GM18526 (cell line): ENCODE results near the gene PIK3CB.

Source experiments
- POLR2A ChIP-seq: IDR thresholded peaks from 3 replicates; pipeline ENCODE4 v1.6.1; 2011; ENCODE audit not compliant: insufficient read length; ENCODE audit errors: extremely low read depth

The PIK3CB gene

DNA sequence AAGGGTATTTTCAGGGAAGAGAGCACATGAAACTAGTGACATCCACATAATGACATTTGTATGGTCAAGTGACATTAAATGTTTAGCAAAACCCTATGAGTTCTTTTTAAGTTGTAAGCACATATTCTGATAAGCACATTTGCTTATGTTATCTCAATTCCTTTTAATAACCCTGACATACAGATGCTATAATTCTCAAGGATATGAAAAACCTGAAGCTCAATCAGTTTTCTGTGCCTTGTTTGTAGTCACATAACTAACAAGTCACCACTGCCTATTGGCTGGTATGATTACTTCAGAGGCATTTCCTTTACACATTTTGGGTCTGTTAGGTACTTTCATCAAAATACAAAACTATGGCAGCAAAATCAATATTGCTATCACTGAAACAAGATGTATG lies 152.1 kb downstream of the PIK3CB start:
- TF ChIP-seq POLR2A, result no peak

DNA sequence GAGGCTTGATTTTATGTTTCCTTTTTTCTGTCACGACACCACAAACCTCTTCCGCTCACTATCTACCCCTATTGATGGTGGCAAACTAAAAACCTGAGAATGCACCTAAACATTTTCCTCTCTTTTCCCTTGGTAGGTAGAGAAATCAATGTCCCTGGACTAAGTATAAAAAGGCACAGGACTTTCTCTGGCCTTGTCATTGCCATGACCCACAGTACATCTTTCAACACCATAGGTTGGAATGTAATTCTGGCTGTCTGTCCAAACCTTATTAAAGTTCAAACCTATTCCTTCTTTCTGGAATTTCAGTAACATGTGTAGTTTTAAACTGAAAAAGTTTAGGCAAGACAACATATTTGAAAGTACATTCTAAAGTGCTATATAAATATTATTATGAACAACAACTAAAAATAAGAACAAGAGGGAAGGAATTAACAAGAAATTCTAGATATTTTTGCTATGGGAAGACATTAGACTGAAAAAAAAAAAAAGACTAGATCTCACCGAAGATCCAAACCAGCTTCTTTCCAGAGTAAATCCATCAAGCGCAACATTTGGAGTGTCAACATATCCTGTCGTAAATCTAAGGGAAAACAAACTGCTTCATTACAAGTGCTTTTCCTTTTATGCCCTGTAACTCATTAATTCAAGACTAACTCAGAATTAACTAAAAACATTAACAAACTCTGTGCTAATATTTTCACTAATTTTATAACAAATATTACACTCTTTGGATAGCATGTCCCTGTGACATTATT lies 153.1 kb downstream of the PIK3CB start:
- no peak for TF ChIP-seq POLR2A

DNA sequence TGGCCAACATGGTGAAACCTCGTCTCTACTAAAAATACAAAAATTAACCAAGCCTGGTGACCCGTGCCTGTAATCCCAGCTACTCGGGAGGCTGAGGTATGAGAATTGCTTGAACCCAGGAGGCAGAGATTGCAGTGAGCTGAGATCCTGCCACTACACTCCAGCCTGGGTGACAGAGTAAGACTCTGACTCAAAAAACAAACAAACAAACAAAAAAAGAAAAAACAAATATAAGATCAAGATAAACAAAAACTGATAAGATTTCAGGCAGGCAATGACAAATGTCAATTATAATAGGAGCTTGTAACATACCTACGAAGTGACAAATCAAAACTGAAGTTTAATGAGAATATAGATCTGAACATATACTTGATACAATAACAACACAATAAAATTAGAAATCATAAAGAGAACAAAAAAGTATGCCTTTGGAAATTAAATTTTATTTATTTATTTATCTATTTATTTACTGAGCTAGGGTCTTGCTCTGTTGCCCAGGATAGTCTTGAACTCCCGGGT lies 155.8 kb downstream of the PIK3CB start:
- TF ChIP-seq POLR2A, result no peak

DNA sequence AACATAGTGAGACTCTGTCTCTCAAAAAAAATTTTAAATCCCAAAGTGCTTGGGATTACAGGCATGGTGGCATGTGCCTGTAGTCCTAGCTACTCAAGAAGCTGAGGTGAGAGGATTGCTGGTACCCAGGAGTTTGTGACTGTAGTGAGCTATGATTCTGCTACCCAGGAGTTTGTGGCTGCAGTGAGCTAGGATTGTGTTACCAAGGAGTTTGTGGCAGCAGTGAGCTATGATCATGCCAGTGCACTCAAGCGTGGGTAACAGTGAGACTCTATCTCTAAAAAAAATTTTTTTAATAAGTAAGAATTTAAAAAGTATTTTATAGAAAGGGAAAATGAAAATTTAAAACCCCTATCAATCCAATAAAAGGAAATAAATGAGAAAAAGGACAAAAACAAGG lies 156.6 kb downstream of the PIK3CB start:
- TF ChIP-seq POLR2A, result no peak

DNA sequence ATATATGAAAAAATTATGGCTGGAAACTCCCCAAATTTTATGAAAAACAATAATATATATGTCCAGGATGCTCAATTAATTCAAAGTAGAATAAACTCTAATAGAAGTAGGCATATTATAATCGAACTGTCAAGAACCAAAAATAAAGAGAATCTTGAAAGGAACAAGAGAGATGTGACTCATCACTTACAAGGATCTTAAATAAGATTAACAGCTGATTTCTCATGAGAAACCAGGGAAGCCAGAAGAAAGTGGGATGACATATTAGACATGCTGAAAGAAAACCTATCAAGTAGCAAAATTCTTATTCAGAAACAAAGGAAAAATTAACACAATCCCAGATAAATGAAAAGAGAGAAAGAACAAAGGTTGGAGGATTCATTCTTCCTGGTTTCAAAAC lies 159.3 kb downstream of the PIK3CB start:
- TF ChIP-seq POLR2A, result no peak

DNA sequence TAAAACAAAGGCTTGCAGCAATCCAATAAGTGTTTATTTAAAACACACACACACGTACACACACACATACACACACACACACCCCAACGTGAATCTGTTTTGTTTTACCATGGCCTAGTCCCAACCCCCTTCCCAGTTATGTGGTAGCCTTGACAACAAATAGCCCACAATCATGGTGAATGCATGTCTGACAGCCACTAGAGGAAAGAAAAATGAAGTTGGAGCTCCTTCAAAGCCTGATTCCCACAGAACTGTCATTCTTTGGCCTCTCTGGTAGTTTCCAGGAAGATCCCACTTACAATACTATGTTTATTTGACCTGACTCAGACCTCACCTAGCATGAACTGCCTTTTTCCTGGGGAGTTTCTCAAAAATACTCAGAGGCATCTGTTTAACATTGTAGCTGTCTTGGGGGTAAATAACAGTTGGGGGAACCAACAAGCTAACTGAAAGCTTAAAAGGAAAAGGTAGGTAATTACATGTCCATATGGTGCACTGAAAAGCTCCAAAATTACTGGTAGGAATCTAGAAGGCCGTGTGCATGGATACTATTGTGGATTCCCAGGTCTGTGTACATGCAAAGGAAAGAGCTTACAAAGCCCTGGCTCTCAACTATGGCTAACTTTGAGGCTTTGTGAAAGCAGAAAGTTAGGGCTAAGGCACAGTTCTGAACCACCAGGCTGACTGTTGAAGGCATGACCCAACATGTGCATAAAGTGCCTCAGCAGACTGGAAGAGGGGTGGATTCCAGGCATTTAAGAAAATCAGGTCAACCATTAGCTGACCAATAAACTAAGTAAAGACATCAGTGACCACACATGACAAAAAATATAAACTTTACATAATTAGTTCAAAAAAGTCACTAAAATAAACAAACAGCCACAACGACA lies 160.8 kb downstream of the PIK3CB start:
- TF ChIP-seq POLR2A, result no peak

DNA sequence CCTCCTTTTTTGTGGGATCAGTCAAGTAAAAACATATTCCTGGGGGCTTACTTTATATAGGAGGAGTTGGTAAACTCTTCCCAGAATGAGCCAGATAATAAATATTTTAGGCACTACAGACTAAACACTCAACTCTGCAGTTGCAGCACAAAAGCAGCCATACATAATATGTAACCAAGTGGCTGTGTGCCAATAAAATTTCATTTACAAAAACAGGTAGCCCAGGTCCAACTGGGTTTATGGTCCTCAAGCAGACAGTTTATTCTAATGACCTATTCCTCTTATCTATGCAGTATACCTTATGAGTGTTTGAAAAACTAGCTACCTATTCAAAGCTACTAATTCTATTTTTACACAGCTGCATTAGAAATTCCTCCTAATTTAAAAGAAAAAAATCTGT lies 164.3 kb downstream of the PIK3CB start:
- no peak for TF ChIP-seq POLR2A

DNA sequence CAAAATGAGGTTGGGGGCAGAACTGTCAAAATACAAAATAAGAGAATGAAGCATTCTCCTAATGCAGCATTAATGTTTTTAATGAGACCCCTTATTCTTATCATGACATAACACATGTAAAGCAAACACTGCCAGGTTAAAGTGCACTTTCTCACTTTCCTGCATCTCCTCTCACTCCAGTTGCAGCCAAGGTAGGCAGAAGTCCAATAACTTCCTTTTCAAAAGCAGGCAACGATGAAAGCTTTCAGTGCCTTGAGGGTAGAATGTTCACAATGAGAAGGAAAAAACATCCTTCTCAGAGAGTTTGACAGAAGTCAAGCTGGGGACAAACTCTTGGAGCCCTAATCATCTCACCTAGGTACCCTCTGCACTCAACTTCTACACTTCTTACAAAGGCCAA lies 166.6 kb downstream of the PIK3CB start:
- no peak for TF ChIP-seq POLR2A

DNA sequence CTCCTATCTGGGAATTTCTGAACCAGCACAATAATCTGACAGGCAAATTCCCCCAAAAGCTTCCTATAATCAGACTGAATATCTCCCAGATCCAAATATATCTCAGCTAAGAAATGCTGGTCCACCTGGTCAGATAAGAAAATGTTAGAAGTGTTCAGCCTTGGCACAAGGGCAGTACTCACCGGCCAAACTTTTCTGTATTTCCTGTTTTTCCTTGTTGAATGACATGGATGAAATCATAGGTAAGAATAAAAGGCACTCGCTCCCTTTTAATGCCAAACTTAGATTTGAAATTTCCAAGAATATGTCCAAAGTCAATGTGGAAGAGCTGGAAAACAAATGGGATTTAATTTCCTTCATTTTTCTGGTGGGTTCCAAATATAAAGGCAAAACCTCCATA lies 177.2 kb downstream of the PIK3CB start:
- no peak for TF ChIP-seq POLR2A

DNA sequence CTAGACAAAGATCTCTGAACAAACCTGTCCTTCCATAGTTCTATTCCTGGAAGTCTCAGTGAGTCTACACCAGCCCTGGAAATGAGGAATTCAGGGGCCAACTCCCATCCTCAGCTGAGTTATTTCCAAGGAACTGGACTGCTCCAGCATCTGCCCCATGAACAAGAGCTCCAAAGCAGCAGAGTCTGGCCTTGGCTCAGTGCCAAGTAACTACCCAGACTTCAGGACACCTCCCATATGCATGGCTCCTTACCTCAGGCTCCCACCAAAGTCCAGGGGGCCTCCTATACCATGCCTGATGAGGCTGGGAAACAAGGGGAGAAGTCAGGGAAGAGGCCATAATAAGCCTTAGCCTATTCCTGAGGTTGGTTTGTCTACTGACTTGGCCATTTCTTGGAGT lies 181.2 kb downstream of the PIK3CB start:
- TF ChIP-seq POLR2A, result no peak

DNA sequence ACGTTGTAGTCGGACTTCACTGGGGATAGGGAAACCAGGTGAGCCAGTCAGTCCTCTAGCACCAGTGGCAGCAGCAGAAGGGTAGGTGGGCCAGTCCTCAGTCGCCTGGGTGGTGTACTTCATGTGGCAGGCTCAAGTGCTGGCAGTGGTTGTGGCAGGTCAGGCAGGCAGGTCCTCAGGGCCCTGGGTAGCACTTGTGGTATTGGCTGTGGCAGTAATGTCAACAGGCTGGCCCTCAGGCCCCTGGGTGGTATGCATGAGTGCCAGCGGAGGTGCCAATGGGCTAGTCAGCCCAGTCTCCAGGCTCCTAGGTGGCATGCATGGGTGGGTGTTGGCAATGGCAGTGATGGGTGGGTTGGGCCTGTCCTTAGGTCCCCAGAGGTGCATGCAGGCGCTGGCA lies 185.6 kb downstream of the PIK3CB start:
- TF ChIP-seq POLR2A, result no peak

DNA sequence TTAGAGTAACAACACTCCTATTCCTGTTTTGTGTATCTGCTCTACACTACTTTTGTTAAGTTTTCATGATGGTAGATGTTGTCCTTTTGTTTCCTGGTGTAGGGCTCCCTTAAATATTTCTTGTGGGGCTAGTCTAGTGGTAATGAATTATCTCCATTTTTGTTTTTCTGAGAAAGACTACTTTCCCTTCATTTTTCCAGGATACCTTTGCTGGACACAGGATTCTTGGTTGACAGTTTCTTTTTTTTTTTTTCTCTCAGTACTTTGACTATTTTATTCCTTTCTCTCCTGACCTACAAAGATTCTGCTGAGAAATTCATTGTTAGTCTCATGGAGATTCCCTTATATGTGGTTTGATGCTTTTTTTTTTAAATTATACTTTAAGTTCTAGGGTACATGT lies 188.2 kb downstream of the PIK3CB start:
- TF ChIP-seq POLR2A, result no peak

DNA sequence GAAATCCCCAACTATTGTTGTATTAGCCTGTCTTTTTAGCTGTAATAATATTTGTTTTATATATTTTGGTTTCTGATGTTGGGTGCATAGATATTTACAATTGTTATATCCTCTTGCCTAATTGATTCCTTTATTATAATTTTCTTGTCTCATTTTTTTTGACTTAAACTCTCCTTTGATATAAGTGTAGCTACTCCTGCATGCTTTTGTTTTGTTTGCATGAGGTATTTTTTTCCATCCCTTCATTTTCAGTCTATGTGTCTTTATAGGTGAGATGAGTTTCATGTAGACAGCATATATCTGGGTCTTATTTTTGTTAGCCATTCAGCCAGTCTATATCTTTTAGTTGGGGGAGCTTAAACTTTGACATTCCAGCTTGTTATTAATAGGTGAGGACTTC lies 188.7 kb downstream of the PIK3CB start:
- no peak for TF ChIP-seq POLR2A

DNA sequence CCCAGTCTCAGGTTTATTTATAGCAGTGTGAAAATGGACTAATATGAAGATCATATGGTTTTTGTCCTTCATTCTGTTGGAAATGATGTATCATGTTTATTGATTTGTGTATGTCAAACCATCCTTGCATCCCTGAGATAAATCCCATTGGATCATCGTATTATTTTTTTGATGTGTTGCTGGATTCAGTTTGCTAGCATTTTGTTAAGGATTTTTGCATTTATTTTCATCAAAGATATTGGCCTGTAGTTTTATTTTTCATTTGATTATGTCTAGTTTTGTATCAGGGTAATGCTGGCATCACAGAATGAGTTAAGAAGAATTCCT lies 191.8 kb downstream of the PIK3CB start:
- TF ChIP-seq POLR2A, result no peak

DNA sequence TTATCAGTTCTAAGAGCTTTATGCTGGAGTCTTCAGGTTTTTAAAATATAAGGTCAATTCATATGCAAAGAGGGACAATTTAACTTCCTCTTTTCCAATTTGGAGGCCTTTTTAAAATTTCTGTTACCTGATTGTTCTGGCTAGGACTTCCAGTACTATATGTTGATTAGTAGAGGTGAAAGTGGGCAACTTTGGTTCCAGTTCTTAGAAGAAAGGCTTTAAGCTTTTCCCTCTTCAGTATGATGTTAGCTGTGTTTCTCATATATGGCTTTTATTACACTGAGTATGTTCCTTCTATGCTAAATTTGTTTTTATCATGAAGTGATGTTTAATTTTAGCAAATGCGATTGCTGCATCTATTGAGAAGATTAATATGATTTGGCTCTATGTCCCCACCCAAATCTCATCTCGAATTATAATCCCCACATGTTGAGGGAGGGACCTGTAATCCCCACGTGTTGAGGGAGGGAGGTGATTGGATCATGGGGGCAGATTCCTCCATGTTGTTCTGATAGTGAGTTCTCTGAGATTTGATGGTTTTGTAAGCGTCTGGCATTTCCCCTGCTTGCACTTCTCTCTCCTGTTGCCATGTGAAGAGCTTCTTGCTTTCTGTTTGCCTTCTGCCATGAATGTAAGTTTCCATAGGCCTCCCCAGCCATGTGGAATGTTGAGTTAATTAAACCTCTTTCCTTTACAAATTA lies 192.4 kb downstream of the PIK3CB start:
- TF ChIP-seq POLR2A, result no peak

DNA sequence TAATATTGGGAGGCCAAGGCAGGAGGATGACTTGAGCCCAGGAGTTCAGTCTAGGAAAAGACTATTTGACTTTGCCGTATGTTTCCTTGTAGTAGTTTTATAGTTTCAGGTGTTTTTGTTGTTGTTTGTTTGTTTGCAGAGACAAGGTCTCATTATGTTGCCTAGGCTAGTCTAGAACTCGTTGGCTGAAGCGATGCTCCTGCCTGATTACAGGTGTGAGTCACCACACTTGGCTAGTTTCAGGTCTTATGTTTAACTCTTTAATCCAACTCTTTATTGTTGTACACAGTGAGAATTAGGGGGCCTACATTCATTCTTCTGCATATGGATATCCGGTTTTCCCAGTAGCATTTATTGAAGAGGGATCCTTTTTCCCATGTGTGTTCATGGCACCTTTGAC lies 194.2 kb downstream of the PIK3CB start:
- TF ChIP-seq POLR2A, result no peak
